ENCODE data around the gene DDX39A.

Gene DDX39A

GRCh38 chr19:14441041-14441938, 22.1 kb upstream of the DDX39A start:
- no peak overlapping the region for H3K4me2 ChIP-seq (ENCODE audit: low read length)
- H3K27me3 ChIP-seq (ENCODE audit: insufficient read depth, low read length) = no peaks in the 10 kb centered on the region
- TF ChIP-seq EZH2 (IDR thresholded peaks at IDR 0.05; ENCODE audit: borderline replicate concordance, low read length) (no peak), CTCF (IDR thresholded peaks at IDR 0.05; ENCODE audit: low read length) (no peak)
- no peak overlapping the region for H3K9ac ChIP-seq (ENCODE audit: low read length)
- no peaks in the 10 kb centered on the region for H3F3A ChIP-seq (ENCODE audit: insufficient read depth, low read length)
- H2AFZ ChIP-seq (ENCODE audit: low read length) = no peak overlapping the region
- H3K9me2 ChIP-seq (ENCODE audit: low read depth, low read length) = no peaks in the 10 kb centered on the region
- no peak overlapping the region for H3K27ac ChIP-seq (ENCODE audit: low read depth, low read length, poor library complexity, severe bottlenecking)
- peaks cover 32% of the 10 kb centered on the region for H3K4me1 ChIP-seq (ENCODE audit: insufficient read depth, low read length, severe bottlenecking)
- peaks cover 61% of the 10 kb centered on the region for H3K36me3 ChIP-seq (ENCODE audit: insufficient read depth, low read length)
- no peaks in the 10 kb centered on the region for H4K20me1 ChIP-seq (ENCODE audit: insufficient read depth, low read length)
- H3K79me2 ChIP-seq (ENCODE audit: insufficient read depth, low read length) = peaks cover 4% of the 10 kb centered on the region
- H3K4me3 ChIP-seq (ENCODE audit: low read depth, low read length, poor library complexity, severe bottlenecking) = no peak overlapping the region
- H3K9me3 ChIP-seq (ENCODE audit: low read length) = no peaks in the 10 kb centered on the region

GRCh38 chr19:14440049-14440448, 20.9 kb upstream of the DDX39A start:
- no peak overlapping the region for H2AFZ ChIP-seq (ENCODE audit: low read length)
- no peaks in the 10 kb centered on the region for H3K9me3 ChIP-seq (ENCODE audit: low read length)
- peak overlapping the region; percentile 70 for H3K9ac ChIP-seq (ENCODE audit: low read length)
- H3K4me3 ChIP-seq (ENCODE audit: low read depth, low read length, poor library complexity, severe bottlenecking) = peak overlapping the region; percentile 60
- no peak for TF ChIP-seq EZH2 (IDR thresholded peaks at IDR 0.05; ENCODE audit: borderline replicate concordance, low read length)
- H3K27ac ChIP-seq (ENCODE audit: low read depth, low read length, poor library complexity, severe bottlenecking) = peak overlapping the region; percentile 64
- H3K27me3 ChIP-seq (ENCODE audit: insufficient read depth, low read length) = no peaks in the 10 kb centered on the region
- no peaks in the 10 kb centered on the region for H4K20me1 ChIP-seq (ENCODE audit: insufficient read depth, low read length)
- no peaks in the 10 kb centered on the region for H3K9me2 ChIP-seq (ENCODE audit: low read depth, low read length)
- peak overlapping the region; percentile 87 for H3K4me2 ChIP-seq (ENCODE audit: low read length)
- H3K79me2 ChIP-seq (ENCODE audit: insufficient read depth, low read length) = peaks cover 4% of the 10 kb centered on the region
- H3K4me1 ChIP-seq (ENCODE audit: insufficient read depth, low read length, severe bottlenecking) = peaks cover 34% of the 10 kb centered on the region
- no peaks in the 10 kb centered on the region for H3F3A ChIP-seq (ENCODE audit: insufficient read depth, low read length)
- peaks cover 50% of the 10 kb centered on the region for H3K36me3 ChIP-seq (ENCODE audit: insufficient read depth, low read length)

GRCh38 chr19:14439014-14439413, 19.9 kb upstream of the DDX39A start:
- peak overlapping the region; percentile 87; the same call in 1 of the 2 replicates for H3K4me2 ChIP-seq (ENCODE audit: low read length)
- no peaks in the 10 kb centered on the region for H4K20me1 ChIP-seq (ENCODE audit: insufficient read depth, low read length)
- no peak overlapping the region for H2AFZ ChIP-seq (ENCODE audit: low read length)
- H3K4me1 ChIP-seq (ENCODE audit: insufficient read depth, low read length, severe bottlenecking) = peaks cover 45% of the 10 kb centered on the region
- peaks cover 4% of the 10 kb centered on the region for H3K79me2 ChIP-seq (ENCODE audit: insufficient read depth, low read length)
- no peak overlapping the region for H3K4me3 ChIP-seq (ENCODE audit: low read depth, low read length, poor library complexity, severe bottlenecking)
- H3K9ac ChIP-seq (ENCODE audit: low read length) = no peak overlapping the region; the same call in 1 of the 2 replicates
- no peaks in the 10 kb centered on the region for H3K9me3 ChIP-seq (ENCODE audit: low read length)
- peaks cover 41% of the 10 kb centered on the region for H3K36me3 ChIP-seq (ENCODE audit: insufficient read depth, low read length)
- TF ChIP-seq CTCF (IDR thresholded peaks at IDR 0.05; ENCODE audit: low read length) = no peak
- TF ChIP-seq EZH2 (IDR thresholded peaks at IDR 0.05; ENCODE audit: borderline replicate concordance, low read length) = no peak
- peak overlapping the region; percentile 64 for H3K27ac ChIP-seq (ENCODE audit: low read depth, low read length, poor library complexity, severe bottlenecking)
- no peaks in the 10 kb centered on the region for H3K9me2 ChIP-seq (ENCODE audit: low read depth, low read length)
- no peaks in the 10 kb centered on the region for H3K27me3 ChIP-seq (ENCODE audit: insufficient read depth, low read length)
- no peaks in the 10 kb centered on the region for H3F3A ChIP-seq (ENCODE audit: insufficient read depth, low read length)
